Neural progenitor cell (in vitro differentiated cells): ENCODE data around the gene SLC4A7. TPM values are rescaled to one million over a fixed set of nuclear protein-coding genes. Genes with fewer than 3 reads are reported as not detected.

Source experiments
- DNase-seq: peaks from one replicate; pipeline ENCODE4 v3.0.0-alpha.2; 2016; ENCODE audit warnings: low spot score
- H2AFZ ChIP-seq: fragments of 200-600 bp; sonication (generic); replicated peaks from 2 replicates; pipeline ENCODE4 v1.6.1; 2016; ENCODE audit warnings: antibody characterized with exemption
- H3F3A ChIP-seq: fragments of 200-600 bp; sonication (generic); 2 replicates; pipeline ENCODE4 v1.6.1; 2016; ENCODE audit warnings: antibody characterized with exemption, low read depth
- H3K27ac ChIP-seq: fragments of 200-600 bp; sonication (generic); 2 replicates; pipeline ENCODE4 v1.5.1; 2016; ENCODE audit warnings: mild to moderate bottlenecking
- H3K27me3 ChIP-seq: fragments of 200-600 bp; sonication (generic); 2 replicates; pipeline ENCODE4 v1.6.1; 2016; ENCODE audit warnings: mild to moderate bottlenecking, moderate library complexity
- H3K36me3 ChIP-seq: fragments of 200-600 bp; sonication (generic); 2 replicates; pipeline ENCODE4 v1.5.1; 2016
- H3K4me1 ChIP-seq: fragments of 200-600 bp; sonication (generic); 2 replicates; pipeline ENCODE4 v1.6.1; 2016; ENCODE audit warnings: mixed run types
- H3K4me2 ChIP-seq: fragments of 200-600 bp; sonication (generic); 2 replicates; pipeline ENCODE4 v1.6.1; 2016
- H3K4me3 ChIP-seq: fragments of 200-600 bp; sonication (generic); 2 replicates; pipeline ENCODE4 v1.5.1; 2016
- H3K79me2 ChIP-seq: fragments of 200-600 bp; sonication (generic); 2 replicates; pipeline ENCODE4 v1.6.1; 2016; ENCODE audit warnings: low read depth
- H3K9ac ChIP-seq: fragments of 200-600 bp; sonication (generic); 2 replicates; pipeline ENCODE4 v1.6.1; 2016
- H3K9me3 ChIP-seq: fragments of 200-600 bp; sonication (generic); 2 replicates; pipeline ENCODE4 v1.5.1; 2016; ENCODE audit warnings: low read depth
- H4K20me1 ChIP-seq: fragments of 200-600 bp; sonication (generic); 2 replicates; pipeline ENCODE4 v1.6.1; 2016; ENCODE audit warnings: low read depth
- H3K27ac Mint-ChIP-seq: 3 replicates; pipeline ENCODE4 v1.8.0; 2021; ENCODE audit warnings: mixed read lengths
- H3K27me3 Mint-ChIP-seq: 2 replicates; pipeline ENCODE4 v1.8.0; 2022; ENCODE audit warnings: low read depth, mild to moderate bottlenecking, inconsistent platforms, moderate library complexity, mixed read lengths; ENCODE audit not compliant: insufficient read depth
- H3K36me3 Mint-ChIP-seq: 3 replicates; pipeline ENCODE4 v1.8.0; 2021; ENCODE audit warnings: mixed read lengths
- H3K4me1 Mint-ChIP-seq: 3 replicates; pipeline ENCODE4 v1.8.0; 2021; ENCODE audit warnings: mixed read lengths
- H3K4me3 Mint-ChIP-seq: 3 replicates; pipeline ENCODE4 v1.8.0; 2021; ENCODE audit warnings: mild to moderate bottlenecking, moderate library complexity, mixed read lengths
- H3K9me3 Mint-ChIP-seq: 3 replicates; pipeline ENCODE4 v1.8.0; 2020; ENCODE audit warnings: mixed read lengths
- CTCF ChIP-seq: fragments of 200-600 bp; sonication (generic); IDR thresholded peaks from 2 replicates; pipeline ENCODE4 v1.5.1; 2017; ENCODE audit warnings: antibody characterized with exemption, mild to moderate bottlenecking
- EZH2 ChIP-seq: fragments of 200-600 bp; sonication (generic); IDR thresholded peaks from 2 replicates; pipeline ENCODE4 v1.6.1; 2017; ENCODE audit warnings: antibody characterized with exemption, mild to moderate bottlenecking, moderate library complexity
- EZH2phosphoT487 ChIP-seq: fragments of 200-600 bp; sonication (generic); IDR thresholded peaks from 2 replicates; pipeline ENCODE4 v1.6.1; 2017; ENCODE audit warnings: antibody characterized with exemption
- total RNA-seq: library from RNA; depleted of rRNA; stranded (reverse); fragments of >200 nt; gene quantifications from 2 replicates; pipeline ENCODE4 v1.2.3, GENCODE V29; 2015; ENCODE audit warnings: low replicate concordance

Gene SLC4A7
- total RNA-seq, 1 donor from 2014 or later = 114 TPM

GRCh38 chr3:27344192-27344591 lies 140.0 kb downstream of the SLC4A7 start:
- H3K27me3 Mint-ChIP-seq = no peaks in the 10 kb centered on the region
- Histone ChIP-seq H3K4me1 (no peaks in the 10 kb centered on the region), H3K9ac (no peak overlapping the region), H4K20me1 (no peaks in the 10 kb centered on the region), H3K79me2 (no peaks in the 10 kb centered on the region), H3K27me3 (no peaks in the 10 kb centered on the region), H3K4me3 (no peak overlapping the region), H3K36me3 (no peaks in the 10 kb centered on the region), H3K4me2 (no peak overlapping the region), H3K27ac (no peak overlapping the region), H3K9me3 (no peaks in the 10 kb centered on the region), H2AFZ (no peak overlapping the region), H3F3A (no peaks in the 10 kb centered on the region)
- no peaks in the 10 kb centered on the region for H3K4me1 Mint-ChIP-seq
- no peaks in the 10 kb centered on the region for H3K9me3 Mint-ChIP-seq
- TF ChIP-seq EZH2phosphoT487 (no peak), CTCF (no peak), EZH2 (no peak)
- H3K27ac Mint-ChIP-seq = no peak overlapping the region
- no peak overlapping the region for H3K4me3 Mint-ChIP-seq
- no peak for DNase-seq
- H3K36me3 Mint-ChIP-seq = no peaks in the 10 kb centered on the region

- Histone ChIP-seq H3F3A (no peaks in the 10 kb centered on the region), H3K36me3 (no peaks in the 10 kb centered on the region), H3K4me3 (no peak overlapping the region), H3K79me2 (no peaks in the 10 kb centered on the region), H3K9ac (no peak overlapping the region), H3K27ac (no peak overlapping the region), H3K4me2 (no peak overlapping the region), H3K4me1 (no peaks in the 10 kb centered on the region), H4K20me1 (no peaks in the 10 kb centered on the region), H3K9me3 (no peaks in the 10 kb centered on the region), H2AFZ (no peak overlapping the region), H3K27me3 (no peaks in the 10 kb centered on the region)
- peaks cover 4% of the 10 kb centered on the region for H3K9me3 Mint-ChIP-seq
- DNase-seq = no peak
- no peaks in the 10 kb centered on the region for H3K4me1 Mint-ChIP-seq
- H3K4me3 Mint-ChIP-seq = no peak overlapping the region
- H3K27me3 Mint-ChIP-seq = no peaks in the 10 kb centered on the region
- no peaks in the 10 kb centered on the region for H3K36me3 Mint-ChIP-seq
- no peak for TF ChIP-seq CTCF
- no peak for TF ChIP-seq EZH2phosphoT487
- no peak for TF ChIP-seq EZH2
- H3K27ac Mint-ChIP-seq = peak overlapping the region; percentile 12
These were observed 141.9 kb downstream of the SLC4A7 start for GRCh38 chr3:27342267-27342666.

- no peaks in the 10 kb centered on the region for H3K4me1 ChIP-seq
- no peaks in the 10 kb centered on the region for H4K20me1 ChIP-seq
- H2AFZ ChIP-seq = no peak overlapping the region
- no peak overlapping the region for H3K27ac ChIP-seq
- TF ChIP-seq EZH2 = no peak
- no peak for TF ChIP-seq EZH2phosphoT487
- no peak for TF ChIP-seq CTCF
- H3K9me3 Mint-ChIP-seq = peaks cover 4% of the 10 kb centered on the region
- H3K36me3 Mint-ChIP-seq = no peaks in the 10 kb centered on the region
- no peak overlapping the region for H3K9ac ChIP-seq
- H3K4me2 ChIP-seq = no peak overlapping the region
- no peaks in the 10 kb centered on the region for H3K36me3 ChIP-seq
- DNase-seq = no peak
- no peaks in the 10 kb centered on the region for H3F3A ChIP-seq
- no peak overlapping the region for H3K4me3 Mint-ChIP-seq
- no peak overlapping the region for H3K27ac Mint-ChIP-seq
- no peaks in the 10 kb centered on the region for H3K79me2 ChIP-seq
- no peaks in the 10 kb centered on the region for H3K27me3 ChIP-seq
- H3K4me1 Mint-ChIP-seq = no peaks in the 10 kb centered on the region
- H3K4me3 ChIP-seq = no peak overlapping the region
- H3K27me3 Mint-ChIP-seq = no peaks in the 10 kb centered on the region
- H3K9me3 ChIP-seq = no peaks in the 10 kb centered on the region
These were observed 143.7 kb downstream of the SLC4A7 start for GRCh38 chr3:27340534-27340933.
